ENCODE measurements around the gene ERN1. TPM values are rescaled to one million over a fixed set of nuclear protein-coding genes. Genes with fewer than 3 reads are reported as not detected.

ERN1 gene
- total and polyA plus RNA-seq, 2 of the 13 experiments (the other 11 are each of a cell fraction or from before 2014, with no cell fraction given): 6.0 to 12.7 TPM

- TF ChIP-seq, protein P1, sequence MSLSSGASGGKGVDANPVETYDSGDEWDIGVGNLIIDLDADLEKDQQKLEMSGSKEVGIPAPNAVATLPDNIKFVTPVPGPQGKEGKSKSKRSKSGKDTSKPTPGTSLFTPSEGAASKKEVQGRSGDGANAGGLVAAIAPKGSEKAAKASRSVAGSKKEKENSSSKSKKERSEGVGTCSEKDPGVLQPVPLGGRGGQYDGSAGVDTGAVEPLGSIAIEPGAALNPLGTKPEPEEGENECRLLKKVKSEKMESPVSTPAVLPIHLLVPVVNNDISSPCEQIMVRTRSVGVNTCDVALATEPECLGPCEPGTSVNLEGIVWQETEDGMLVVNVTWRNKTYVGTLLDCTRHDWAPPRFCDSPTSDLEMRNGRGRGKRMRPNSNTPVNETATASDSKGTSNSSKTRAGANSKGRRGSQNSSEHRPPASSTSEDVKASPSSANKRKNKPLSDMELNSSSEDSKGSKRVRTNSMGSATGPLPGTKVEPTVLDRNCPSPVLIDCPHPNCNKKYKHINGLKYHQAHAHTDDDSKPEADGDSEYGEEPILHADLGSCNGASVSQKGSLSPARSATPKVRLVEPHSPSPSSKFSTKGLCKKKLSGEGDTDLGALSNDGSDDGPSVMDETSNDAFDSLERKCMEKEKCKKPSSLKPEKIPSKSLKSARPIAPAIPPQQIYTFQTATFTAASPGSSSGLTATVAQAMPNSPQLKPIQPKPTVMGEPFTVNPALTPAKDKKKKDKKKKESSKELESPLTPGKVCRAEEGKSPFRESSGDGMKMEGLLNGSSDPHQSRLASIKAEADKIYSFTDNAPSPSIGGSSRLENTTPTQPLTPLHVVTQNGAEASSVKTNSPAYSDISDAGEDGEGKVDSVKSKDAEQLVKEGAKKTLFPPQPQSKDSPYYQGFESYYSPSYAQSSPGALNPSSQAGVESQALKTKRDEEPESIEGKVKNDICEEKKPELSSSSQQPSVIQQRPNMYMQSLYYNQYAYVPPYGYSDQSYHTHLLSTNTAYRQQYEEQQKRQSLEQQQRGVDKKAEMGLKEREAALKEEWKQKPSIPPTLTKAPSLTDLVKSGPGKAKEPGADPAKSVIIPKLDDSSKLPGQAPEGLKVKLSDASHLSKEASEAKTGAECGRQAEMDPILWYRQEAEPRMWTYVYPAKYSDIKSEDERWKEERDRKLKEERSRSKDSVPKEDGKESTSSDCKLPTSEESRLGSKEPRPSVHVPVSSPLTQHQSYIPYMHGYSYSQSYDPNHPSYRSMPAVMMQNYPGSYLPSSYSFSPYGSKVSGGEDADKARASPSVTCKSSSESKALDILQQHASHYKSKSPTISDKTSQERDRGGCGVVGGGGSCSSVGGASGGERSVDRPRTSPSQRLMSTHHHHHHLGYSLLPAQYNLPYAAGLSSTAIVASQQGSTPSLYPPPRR (CRISPR knock-in tag; IDR thresholded peaks at IDR 0.05; ENCODE audit: borderline replicate concordance): no peak
- TF ChIP-seq ADNP (CRISPR knock-in tag; IDR thresholded peaks at IDR 0.05): no peak
- no peak for TF ChIP-seq REL (CRISPR knock-in tag; conservative IDR thresholded peaks at IDR 0.05)
- TF ChIP-seq, protein P2, sequence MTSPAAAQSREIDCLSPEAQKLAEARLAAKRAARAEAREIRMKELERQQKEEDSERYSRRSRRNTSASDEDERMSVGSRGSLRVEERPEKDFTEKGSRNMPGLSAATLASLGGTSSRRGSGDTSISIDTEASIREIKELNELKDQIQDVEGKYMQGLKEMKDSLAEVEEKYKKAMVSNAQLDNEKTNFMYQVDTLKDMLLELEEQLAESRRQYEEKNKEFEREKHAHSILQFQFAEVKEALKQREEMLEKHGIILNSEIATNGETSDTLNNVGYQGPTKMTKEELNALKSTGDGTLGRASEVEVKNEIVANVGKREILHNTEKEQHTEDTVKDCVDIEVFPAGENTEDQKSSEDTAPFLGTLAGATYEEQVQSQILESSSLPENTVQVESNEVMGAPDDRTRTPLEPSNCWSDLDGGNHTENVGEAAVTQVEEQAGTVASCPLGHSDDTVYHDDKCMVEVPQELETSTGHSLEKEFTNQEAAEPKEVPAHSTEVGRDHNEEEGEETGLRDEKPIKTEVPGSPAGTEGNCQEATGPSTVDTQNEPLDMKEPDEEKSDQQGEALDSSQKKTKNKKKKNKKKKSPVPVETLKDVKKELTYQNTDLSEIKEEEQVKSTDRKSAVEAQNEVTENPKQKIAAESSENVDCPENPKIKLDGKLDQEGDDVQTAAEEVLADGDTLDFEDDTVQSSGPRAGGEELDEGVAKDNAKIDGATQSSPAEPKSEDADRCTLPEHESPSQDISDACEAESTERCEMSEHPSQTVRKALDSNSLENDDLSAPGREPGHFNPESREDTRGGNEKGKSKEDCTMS (CRISPR knock-in tag; conservative IDR thresholded peaks at IDR 0.05): 0 out of 2 replicates have a peak, but pooled peaks have one; percentile 2
- TF ChIP-seq HBP1 (CRISPR knock-in tag; IDR thresholded peaks at IDR 0.05; ENCODE audit: low read depth): no peak; the same call in 1 of the 2 replicates
- TF ChIP-seq, protein P3, sequence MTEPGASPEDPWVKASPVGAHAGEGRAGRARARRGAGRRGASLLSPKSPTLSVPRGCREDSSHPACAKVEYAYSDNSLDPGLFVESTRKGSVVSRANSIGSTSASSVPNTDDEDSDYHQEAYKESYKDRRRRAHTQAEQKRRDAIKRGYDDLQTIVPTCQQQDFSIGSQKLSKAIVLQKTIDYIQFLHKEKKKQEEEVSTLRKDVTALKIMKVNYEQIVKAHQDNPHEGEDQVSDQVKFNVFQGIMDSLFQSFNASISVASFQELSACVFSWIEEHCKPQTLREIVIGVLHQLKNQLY (CRISPR knock-in tag; IDR thresholded peaks at IDR 0.05): 0 out of 2 replicates have a peak, but pooled peaks have one; percentile 28
- TF ChIP-seq, protein P4, sequence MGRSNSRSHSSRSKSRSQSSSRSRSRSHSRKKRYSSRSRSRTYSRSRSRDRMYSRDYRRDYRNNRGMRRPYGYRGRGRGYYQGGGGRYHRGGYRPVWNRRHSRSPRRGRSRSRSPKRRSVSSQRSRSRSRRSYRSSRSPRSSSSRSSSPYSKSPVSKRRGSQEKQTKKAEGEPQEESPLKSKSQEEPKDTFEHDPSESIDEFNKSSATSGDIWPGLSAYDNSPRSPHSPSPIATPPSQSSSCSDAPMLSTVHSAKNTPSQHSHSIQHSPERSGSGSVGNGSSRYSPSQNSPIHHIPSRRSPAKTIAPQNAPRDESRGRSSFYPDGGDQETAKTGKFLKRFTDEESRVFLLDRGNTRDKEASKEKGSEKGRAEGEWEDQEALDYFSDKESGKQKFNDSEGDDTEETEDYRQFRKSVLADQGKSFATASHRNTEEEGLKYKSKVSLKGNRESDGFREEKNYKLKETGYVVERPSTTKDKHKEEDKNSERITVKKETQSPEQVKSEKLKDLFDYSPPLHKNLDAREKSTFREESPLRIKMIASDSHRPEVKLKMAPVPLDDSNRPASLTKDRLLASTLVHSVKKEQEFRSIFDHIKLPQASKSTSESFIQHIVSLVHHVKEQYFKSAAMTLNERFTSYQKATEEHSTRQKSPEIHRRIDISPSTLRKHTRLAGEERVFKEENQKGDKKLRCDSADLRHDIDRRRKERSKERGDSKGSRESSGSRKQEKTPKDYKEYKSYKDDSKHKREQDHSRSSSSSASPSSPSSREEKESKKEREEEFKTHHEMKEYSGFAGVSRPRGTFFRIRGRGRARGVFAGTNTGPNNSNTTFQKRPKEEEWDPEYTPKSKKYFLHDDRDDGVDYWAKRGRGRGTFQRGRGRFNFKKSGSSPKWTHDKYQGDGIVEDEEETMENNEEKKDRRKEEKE (IDR thresholded peaks at IDR 0.05): no peak
- TF ChIP-seq, protein P5, sequence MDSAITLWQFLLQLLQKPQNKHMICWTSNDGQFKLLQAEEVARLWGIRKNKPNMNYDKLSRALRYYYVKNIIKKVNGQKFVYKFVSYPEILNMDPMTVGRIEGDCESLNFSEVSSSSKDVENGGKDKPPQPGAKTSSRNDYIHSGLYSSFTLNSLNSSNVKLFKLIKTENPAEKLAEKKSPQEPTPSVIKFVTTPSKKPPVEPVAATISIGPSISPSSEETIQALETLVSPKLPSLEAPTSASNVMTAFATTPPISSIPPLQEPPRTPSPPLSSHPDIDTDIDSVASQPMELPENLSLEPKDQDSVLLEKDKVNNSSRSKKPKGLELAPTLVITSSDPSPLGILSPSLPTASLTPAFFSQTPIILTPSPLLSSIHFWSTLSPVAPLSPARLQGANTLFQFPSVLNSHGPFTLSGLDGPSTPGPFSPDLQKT (CRISPR knock-in tag; IDR thresholded peaks at IDR 0.05; ENCODE audit: borderline replicate concordance): no peak
- peak; percentile 87 to 95 for TF ChIP-seq POLR2A (IDR thresholded peaks at IDR 0.05; ENCODE audit: insufficient read depth in 1 of 2, low read depth in 2 of 2, low read length in 2 of 2)
- no peak for TF ChIP-seq NFATC3 (CRISPR knock-in tag; IDR thresholded peaks at IDR 0.05)
Measured at GRCh38 chr17:64147110-64148016, 17.4 kb upstream of the ERN1 start (continued).

Data from HepG2 (cell line).